Suprapubic skin (tissue), 4 donors: ENCODE data around the gene CPA5. TPM values are rescaled to one million over a fixed set of nuclear protein-coding genes. Genes with fewer than 3 reads are reported as not detected.

ENCODE experiments used
- DNase-seq, 2 donors: peaks; one replicate each; pipeline ENCODE4 v3.0.0-alpha.2; 2019; ENCODE audit warnings: low spot score in 2 of 2
- H3K27ac ChIP-seq: fragments of 200-600 bp; sonication (generic); one replicate; pipeline ENCODE4 v1.5.1; 2019
- H3K27me3 ChIP-seq: fragments of 200-600 bp; sonication (generic); one replicate; pipeline ENCODE4 v1.5.1; 2019
- H3K36me3 ChIP-seq: fragments of 200-600 bp; sonication (generic); one replicate; pipeline ENCODE4 v1.5.1; 2019
- H3K4me1 ChIP-seq: fragments of 200-600 bp; sonication (generic); one replicate; pipeline ENCODE4 v1.5.1; 2019
- H3K4me3 ChIP-seq: fragments of 200-600 bp; sonication (generic); one replicate; pipeline ENCODE4 v1.5.1; 2019; ENCODE audit warnings: mild to moderate bottlenecking
- H3K9me3 ChIP-seq: fragments of 200-600 bp; sonication (generic); one replicate; pipeline ENCODE4 v1.5.1; 2019
- EP300 ChIP-seq: sonication (generic); formaldehyde crosslinking; IDR thresholded peaks from one replicate; pipeline ENCODE4 v1.6.1; 2017; ENCODE audit warnings: antibody characterized with exemption
- POLR2A ChIP-seq, 2 donors: fragments of 450-650 bp; IDR thresholded peaks; one replicate each; pipeline ENCODE4 v1.6.1; 2017; ENCODE audit warnings: antibody characterized with exemption in 2 of 2, mild to moderate bottlenecking in 2 of 2, moderate library complexity in 2 of 2
- POLR2AphosphoS5 ChIP-seq, 3 donors: sonication (generic); formaldehyde crosslinking; IDR thresholded peaks; one replicate each; pipeline ENCODE4 v1.6.1; 2017; ENCODE audit warnings: antibody characterized with exemption in 3 of 3
- WGBS: methylation state at CpG from one replicate; pipeline ENCODE4 v1.1.5; 2018; 5-methylcytosine and 5-hydroxymethylcytosine counted together
- total RNA-seq, 4 donors: library from RNA; depleted of rRNA; stranded (reverse); fragments of >200 nt; gene quantifications; one replicate each; pipeline ENCODE4 v1.1.0, GENCODE V29; 2016
- TF ChIP-seq, protein P1 (sequence below), 2 donors: fragments of 200-600 bp in 1 of 2; fragments of 450-650 bp in 1 of 2; sonication (generic) in 1 of 2; IDR thresholded peaks; one replicate each; pipeline ENCODE4 v1.5.1; 2016 to 2019; ENCODE audit warnings: antibody characterized with exemption in 2 of 2, mild to moderate bottlenecking in 1 of 2, moderate library complexity in 1 of 2

The CPA5 gene
- total RNA-seq, 4 donors from 2014 or later: 0.30 TPM; not detected in 3

DNA sequence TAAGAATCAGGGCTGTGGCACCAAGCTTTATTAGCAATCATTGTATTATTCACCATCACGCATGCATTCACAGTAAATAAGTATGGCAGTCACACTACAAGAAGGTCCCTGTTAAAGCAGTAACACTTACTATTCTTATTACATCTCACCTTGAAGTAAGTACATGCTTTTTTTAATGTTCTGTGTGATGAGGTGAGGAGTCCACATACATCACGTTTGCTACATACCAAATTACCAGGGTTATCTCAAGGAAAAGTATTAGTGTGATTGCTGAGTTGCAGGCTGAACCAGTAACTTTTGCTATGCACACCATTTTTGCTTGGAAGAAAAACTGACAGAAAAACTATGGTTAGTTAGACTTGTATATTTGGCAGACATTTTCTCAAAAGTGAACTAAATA is 60.4 kb downstream of the CPA5 start:
- no peak overlapping the region for H3K27ac ChIP-seq
- DNase-seq: no peak
- H3K27me3 ChIP-seq: no peaks in the 10 kb centered on the region
- TF ChIP-seq, protein P1, sequence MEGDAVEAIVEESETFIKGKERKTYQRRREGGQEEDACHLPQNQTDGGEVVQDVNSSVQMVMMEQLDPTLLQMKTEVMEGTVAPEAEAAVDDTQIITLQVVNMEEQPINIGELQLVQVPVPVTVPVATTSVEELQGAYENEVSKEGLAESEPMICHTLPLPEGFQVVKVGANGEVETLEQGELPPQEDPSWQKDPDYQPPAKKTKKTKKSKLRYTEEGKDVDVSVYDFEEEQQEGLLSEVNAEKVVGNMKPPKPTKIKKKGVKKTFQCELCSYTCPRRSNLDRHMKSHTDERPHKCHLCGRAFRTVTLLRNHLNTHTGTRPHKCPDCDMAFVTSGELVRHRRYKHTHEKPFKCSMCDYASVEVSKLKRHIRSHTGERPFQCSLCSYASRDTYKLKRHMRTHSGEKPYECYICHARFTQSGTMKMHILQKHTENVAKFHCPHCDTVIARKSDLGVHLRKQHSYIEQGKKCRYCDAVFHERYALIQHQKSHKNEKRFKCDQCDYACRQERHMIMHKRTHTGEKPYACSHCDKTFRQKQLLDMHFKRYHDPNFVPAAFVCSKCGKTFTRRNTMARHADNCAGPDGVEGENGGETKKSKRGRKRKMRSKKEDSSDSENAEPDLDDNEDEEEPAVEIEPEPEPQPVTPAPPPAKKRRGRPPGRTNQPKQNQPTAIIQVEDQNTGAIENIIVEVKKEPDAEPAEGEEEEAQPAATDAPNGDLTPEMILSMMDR (IDR thresholded peaks at IDR 0.05): no peak
- TF ChIP-seq EP300 (no peak), POLR2A (IDR thresholded peaks at IDR 0.05) (no peak), POLR2AphosphoS5 (IDR thresholded peaks at IDR 0.05) (no peak)
- H3K9me3 ChIP-seq: no peaks in the 10 kb centered on the region
- no peak overlapping the region for H3K4me3 ChIP-seq
- H3K4me1 ChIP-seq: peaks cover 9% of the 10 kb centered on the region
- no peaks in the 10 kb centered on the region for H3K36me3 ChIP-seq
- 96% methylated on average over 2 of the region's 2 CpGs for WGBS

DNA sequence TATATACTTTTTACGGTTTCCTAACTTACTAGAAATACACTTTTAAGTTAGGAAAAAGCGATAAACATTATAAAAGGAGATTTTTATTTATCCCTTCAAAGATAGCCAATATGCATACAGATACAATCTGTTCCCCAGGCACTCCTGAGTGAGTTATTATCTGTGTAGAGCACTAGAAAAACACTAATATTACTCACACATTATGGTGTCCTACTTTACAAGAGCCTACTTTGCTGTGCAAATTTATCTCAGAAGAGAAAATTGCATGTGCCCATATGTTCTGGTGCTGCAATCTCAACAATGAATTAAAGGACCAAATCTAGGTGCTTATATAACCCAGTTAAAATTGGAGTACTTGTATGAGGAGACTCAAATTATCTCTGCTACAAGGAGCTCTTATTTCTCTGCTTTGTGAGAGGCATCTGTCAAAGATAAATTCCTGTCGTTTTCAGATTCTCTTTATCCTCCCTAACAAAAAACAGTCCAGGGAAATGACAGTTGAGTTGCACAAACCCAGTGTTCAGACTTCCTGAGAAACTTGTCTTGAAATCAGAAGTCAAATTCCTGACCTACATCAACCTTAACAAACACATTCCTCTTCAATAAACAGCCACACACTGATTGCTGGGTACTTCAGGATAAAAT is 64.6 kb downstream of the CPA5 start:
- no peak for DNase-seq
- no peaks in the 10 kb centered on the region for H3K27me3 ChIP-seq
- no peaks in the 10 kb centered on the region for H3K36me3 ChIP-seq
- peaks cover 3% of the 10 kb centered on the region for H3K4me1 ChIP-seq
- TF ChIP-seq, protein P1 (IDR thresholded peaks at IDR 0.05): no peak
- TF ChIP-seq EP300 (no peak), POLR2AphosphoS5 (IDR thresholded peaks at IDR 0.05) (no peak), POLR2A (IDR thresholded peaks at IDR 0.05) (no peak)
- no peak overlapping the region for H3K4me3 ChIP-seq
- no peaks in the 10 kb centered on the region for H3K9me3 ChIP-seq
- no peak overlapping the region for H3K27ac ChIP-seq
- 62% methylated on average over 3 of the region's 3 CpGs for WGBS

DNA sequence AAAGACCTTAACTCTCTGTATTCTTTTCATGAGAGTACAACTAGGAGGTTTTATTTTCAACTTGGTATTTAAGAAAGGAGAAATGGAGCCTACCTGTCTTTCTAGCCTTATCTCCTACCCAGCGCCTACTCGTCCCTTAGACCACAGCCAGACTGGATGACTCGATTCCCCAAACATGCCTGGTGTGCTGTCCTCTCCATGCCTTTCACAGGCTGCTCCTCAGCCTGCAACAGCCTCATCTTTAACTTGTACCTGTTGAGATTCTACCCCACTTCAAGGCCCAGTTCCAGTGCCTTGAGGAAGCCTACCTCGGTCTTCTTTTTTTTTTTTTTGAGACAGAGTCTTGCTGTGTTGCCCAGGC is 65.1 kb downstream of the CPA5 start:
- Histone ChIP-seq H3K36me3 (no peaks in the 10 kb centered on the region), H3K9me3 (no peaks in the 10 kb centered on the region), H3K4me1 (peaks cover 3% of the 10 kb centered on the region), H3K27ac (no peak overlapping the region), H3K27me3 (no peaks in the 10 kb centered on the region), H3K4me3 (no peak overlapping the region)
- WGBS: 88% methylated on average over 4 of the region's 4 CpGs
- TF ChIP-seq, protein P1 (IDR thresholded peaks at IDR 0.05): no peak
- no peak for TF ChIP-seq POLR2AphosphoS5 (IDR thresholded peaks at IDR 0.05)
- TF ChIP-seq EP300: no peak
- no peak for TF ChIP-seq POLR2A (IDR thresholded peaks at IDR 0.05)
- DNase-seq: no peak

DNA sequence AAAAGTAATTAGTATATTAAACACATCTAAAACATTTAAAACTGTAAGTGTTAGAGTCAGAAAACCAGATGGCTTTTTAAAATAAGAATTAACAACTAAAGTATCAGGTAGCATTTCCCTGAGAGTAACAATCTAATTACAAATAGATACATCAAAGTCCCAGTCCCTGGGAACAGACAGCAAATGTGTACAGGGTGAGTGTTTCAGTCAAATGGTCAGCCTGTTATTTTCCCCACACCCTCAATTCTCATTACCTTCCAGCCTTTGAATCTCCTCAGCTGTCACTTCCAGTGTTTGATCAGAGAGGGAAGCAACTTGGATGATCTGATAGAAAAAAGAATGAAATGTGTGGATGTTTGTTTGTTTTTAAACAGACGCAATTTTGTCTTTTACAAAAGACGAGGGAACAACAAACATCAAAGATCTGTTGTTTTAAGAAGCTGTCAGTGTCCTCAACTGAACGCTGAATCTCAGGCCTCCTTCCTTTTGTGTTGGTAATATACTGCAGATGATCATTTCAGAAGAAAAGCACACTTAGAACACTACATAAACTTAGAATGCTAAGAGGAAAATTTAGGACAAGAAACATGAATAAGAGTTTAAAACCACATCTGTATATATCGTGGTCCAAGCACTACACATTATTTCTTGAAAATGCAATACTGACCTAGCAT is 66.4 kb downstream of the CPA5 start:
- TF ChIP-seq POLR2A (IDR thresholded peaks at IDR 0.05): no peak
- TF ChIP-seq, protein P1 (IDR thresholded peaks at IDR 0.05): no peak
- TF ChIP-seq EP300: no peak
- no peak for TF ChIP-seq POLR2AphosphoS5 (IDR thresholded peaks at IDR 0.05)
- no peak overlapping the region for H3K27ac ChIP-seq
- no peaks in the 10 kb centered on the region for H3K27me3 ChIP-seq
- peaks cover 3% of the 10 kb centered on the region for H3K4me1 ChIP-seq
- H3K9me3 ChIP-seq: no peaks in the 10 kb centered on the region
- DNase-seq: no peak
- H3K36me3 ChIP-seq: no peaks in the 10 kb centered on the region
- no peak overlapping the region for H3K4me3 ChIP-seq
- WGBS: 70% methylated on average over 4 of the region's 4 CpGs

DNA sequence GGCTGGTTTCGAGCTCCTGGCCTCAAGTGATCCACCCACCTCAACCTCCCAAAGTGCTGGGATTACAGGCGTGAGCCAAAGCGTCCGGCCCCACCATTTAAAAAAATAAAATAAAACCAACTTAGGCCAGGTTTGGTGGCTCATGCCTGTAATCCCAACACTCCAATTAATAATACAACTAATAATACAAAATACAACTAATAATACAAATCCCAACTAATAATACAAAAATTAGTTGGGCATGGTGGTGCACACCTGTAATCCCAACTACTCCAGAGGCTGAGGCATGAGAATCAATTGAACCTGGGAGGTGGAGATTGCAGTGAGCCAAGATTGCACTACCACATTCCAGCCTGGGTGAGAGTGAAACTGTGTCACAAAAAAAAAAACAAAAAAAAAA is 68.6 kb downstream of the CPA5 start:
- no peak overlapping the region for H3K4me3 ChIP-seq
- 86% methylated on average over 4 of the region's 4 CpGs for WGBS
- no peaks in the 10 kb centered on the region for H3K27me3 ChIP-seq
- no peak overlapping the region for H3K27ac ChIP-seq
- H3K9me3 ChIP-seq: no peaks in the 10 kb centered on the region
- TF ChIP-seq POLR2AphosphoS5 (IDR thresholded peaks at IDR 0.05) (no peak), POLR2A (IDR thresholded peaks at IDR 0.05) (no peak), EP300 (no peak)
- TF ChIP-seq, protein P1 (IDR thresholded peaks at IDR 0.05): no peak
- no peak for DNase-seq
- no peaks in the 10 kb centered on the region for H3K36me3 ChIP-seq
- peaks cover 3% of the 10 kb centered on the region for H3K4me1 ChIP-seq
